GM20000 (cell line): ENCODE results near the gene JCAD.
"Not testable (repeated sequence)": the region's sequence is repeated elsewhere in the genome, so short reads cannot be mapped to it uniquely, and the experiment has no call there.

Experiments used
- DNase-seq: peaks from one replicate; pipeline ENCODE4 v3.0.0; 2012; ENCODE audit warnings: low spot score
- TF ChIP-seq, protein P1 (sequence below): IDR thresholded peaks from 2 replicates; pipeline ENCODE4 v1.5.1; 2012; ENCODE audit warnings: mild to moderate bottlenecking, control low read depth; ENCODE audit errors: extremely low read depth, missing control alignments

The JCAD gene, protein sequence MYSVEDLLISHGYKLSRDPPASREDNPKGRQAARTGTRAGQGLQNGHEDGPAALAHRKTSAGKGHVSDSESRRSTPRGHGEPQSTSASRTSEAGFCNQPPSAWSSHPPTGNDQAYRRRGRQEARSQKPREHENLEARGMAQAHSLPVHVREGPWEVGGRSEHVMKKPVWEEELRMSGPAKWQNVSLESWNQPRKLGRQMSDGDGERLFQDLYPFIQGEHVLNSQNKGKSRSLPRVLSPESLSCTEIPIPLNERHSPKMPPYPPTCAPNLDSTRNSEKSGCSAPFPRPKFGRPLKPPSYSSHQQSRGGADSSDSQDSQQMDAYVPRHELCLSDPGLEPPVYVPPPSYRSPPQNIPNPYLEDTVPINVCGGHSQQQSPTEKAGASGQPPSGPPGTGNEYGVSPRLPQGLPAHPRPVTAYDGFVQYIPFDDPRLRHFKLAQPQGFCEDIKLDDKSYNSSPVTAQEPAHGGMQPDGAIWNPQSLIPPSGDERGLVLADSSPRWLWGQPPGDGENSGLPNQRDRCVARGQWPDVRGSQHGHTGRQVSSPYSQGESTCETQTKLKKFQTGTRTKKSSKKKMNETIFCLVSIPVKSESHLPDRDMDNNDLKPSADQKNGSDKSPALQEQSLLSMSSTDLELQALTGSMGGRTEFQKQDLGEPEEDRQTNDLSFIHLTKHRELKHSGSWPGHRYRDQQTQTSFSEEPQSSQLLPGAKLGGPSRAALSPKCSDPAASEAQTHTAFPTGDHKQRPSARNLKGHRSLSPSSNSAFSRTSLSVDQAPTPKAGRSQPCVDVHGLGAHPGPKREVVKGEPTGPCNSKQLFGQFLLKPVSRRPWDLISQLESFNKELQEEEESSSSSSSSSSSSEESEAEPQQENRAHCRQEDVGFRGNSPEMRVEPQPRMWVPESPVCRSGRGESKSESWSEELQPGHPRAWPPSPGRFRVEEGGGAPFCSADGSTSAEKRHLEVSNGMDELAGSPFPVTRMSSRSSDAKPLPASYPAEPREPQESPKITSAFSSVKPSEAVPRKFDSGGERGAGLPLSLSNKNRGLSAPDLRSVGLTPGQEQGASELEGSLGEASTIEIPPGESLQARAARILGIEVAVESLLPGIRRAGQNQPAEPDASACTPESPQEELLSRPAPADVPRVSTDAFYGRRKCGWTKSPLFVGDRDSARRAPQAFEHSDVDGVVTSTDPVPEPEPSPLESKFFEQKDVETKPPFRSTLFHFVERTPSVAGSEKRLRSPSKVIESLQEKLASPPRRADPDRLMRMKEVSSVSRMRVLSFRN (N-terminal part only)

DNA sequence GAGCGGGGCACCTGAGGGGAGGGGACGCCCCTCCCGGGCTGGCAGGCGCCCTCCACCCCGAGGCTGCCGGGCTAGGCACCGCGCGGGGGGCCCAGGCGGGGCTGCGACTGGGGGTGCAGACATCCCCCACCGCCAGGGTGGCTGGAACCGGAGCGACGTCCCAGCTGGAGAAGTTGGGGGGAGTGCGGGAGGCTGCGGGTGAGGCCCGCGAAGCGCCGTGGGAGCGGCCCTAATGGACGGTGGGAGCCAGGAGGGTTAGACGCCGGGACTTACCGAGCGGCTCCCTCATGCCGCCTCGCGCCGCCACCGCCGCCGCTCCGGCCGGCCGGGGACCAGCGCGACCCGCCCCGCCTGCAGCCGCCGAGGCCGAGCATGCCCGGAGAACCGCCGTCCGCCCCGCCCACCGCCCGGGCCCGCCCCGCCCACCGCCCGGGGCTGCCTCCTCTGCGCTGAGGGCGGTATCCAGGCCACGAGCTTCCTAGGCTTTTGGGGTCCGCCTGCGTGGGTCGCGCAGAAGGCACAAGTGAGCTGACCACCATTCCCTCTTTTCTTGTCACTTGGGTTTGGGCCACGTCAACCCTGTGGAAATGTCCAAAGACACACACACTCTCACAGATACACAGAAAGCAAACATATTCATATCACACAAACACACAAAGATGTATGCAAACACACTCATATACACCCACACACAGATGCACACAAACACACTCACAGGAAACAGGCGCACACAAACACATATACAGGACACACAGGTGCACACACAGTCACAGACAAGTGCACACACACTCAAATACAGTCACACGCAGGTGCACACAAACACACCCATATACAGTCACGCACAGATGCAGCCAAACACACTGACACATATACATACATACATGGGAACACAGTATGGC lies at the start of gene JCAD:
JCAD (minus strand) TSS at position 378 of the 899 bp plus-strand sequence. CDS start 11,774 bp downstream, outside the sequence.
- DNase-seq: peak; percentile 77
- TF ChIP-seq, protein P1, sequence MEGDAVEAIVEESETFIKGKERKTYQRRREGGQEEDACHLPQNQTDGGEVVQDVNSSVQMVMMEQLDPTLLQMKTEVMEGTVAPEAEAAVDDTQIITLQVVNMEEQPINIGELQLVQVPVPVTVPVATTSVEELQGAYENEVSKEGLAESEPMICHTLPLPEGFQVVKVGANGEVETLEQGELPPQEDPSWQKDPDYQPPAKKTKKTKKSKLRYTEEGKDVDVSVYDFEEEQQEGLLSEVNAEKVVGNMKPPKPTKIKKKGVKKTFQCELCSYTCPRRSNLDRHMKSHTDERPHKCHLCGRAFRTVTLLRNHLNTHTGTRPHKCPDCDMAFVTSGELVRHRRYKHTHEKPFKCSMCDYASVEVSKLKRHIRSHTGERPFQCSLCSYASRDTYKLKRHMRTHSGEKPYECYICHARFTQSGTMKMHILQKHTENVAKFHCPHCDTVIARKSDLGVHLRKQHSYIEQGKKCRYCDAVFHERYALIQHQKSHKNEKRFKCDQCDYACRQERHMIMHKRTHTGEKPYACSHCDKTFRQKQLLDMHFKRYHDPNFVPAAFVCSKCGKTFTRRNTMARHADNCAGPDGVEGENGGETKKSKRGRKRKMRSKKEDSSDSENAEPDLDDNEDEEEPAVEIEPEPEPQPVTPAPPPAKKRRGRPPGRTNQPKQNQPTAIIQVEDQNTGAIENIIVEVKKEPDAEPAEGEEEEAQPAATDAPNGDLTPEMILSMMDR: no peak

DNA sequence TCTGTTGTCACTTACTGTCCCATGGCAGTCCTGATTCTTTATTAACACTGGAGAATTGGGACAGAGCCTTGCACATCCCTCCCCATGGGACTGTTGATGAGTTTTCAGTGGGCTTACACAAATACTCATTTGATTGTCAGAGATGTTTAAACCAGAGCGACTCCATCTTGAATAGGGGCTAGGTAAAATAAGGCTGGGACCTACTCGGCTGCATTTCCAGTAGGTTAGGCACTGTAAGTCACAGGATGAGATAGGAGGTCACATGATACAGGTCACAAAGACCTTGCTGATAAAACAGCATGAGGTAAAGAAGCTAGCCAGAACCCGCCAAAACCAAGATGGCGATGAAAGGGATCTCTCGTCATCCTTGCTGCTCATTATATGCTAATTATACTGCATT lies 47.6 kb upstream of the JCAD start:
- no peak for DNase-seq
- TF ChIP-seq, protein P1: no peak

DNA sequence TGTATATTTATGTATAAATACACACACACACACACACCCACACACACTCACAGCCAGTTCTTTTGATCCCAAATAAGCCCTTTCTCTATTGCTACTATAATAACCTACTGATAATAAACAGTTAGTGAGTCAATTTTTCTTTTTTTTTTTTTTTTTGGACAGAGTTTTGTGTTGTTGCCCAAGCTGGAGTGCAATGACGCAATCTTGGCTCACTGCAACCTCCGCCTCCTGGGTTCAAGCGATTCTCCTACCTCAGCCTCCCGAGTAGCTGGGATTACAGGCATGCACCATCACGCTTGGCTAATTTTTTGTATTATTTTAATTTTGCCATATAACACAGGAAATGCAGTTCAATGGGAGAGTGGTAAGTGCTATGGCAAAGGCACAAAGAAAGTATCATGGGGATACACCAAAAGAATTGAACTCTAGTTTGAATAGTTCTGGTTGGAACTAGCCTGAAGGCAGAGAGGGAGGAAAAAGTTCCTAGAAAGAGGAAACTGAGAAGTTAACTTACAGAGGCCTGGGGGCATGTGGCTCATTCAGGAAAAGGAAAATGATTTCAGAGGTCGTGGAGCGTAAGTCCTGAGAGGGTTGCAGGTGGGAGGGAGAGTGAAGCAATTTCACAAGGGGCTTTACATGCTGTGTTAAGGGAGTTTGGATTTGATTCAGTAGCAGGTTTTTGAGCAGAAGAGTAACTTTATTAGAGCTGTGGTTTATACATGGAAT lies 44.4 kb upstream of the JCAD start:
- no peak for DNase-seq
- TF ChIP-seq, protein P1: no peak

DNA sequence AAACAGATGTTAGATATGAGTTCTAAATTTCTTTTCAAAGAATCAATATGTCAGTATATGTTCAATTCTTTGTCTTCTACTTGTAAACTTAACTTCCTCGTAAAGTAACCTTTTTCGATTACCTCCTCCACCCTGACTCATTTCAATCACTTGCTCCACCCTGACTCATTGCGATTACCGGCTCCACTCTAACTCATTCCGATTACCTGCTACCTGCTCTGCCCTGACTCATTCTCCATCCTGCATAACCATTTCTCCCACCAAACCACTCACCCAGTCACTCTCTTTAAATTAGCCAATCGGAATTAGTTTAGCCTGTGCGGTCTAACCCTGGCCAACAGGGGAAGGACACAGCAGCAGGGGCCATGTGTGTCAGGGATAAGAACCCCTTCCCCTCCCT lies 40.3 kb upstream of the JCAD start:
- not testable (repeated sequence) for DNase-seq

DNA sequence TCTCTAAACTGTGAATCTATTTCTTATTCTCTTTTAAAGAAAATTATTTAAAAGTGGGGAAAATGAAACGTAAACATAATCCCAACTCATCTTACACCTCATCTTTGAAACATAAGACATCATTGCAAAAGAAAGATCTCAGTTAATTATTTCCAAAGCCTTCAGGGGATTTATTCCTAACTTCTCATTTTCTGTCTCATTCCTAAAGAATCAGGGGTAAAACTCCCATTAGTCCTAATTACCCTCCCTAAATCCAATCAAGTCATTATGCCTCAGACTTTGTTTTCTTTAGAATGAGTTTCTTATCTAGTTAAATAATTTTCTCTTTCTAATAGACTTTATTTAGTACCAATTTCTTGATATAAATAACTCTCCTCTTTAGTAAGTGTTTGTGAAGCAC lies 39.7 kb upstream of the JCAD start:
- TF ChIP-seq, protein P1: no peak
- DNase-seq: no peak

DNA sequence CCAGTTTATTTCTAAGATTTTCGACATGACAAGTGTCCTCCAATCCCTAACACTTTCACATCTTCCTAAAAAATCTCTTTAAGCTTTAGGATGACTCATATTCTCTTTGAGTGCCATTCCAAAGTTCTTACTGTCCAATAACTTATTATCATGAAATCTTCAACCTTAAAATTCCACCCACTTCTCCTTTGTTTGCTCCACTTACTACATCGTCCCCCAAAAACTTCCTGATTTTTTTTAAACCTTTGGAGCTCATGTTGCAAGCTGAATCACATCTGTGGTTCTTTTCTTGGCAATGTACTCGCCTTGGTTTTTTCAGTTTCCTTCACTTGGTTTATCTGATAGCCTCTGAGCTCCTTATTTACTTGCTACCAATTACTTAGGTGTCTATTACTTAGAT lies 39.2 kb upstream of the JCAD start:
- DNase-seq: no peak
- TF ChIP-seq, protein P1: no peak
